SU-DHL-6 (cell line): ENCODE data around the gene INO80E.

Experiments used
- H2AFZ ChIP-seq: fragments of 200-600 bp; sonication (generic); 2 replicates; pipeline ENCODE4 v1.6.1; 2014; ENCODE audit warnings: low read depth, mild to moderate bottlenecking, moderate library complexity, mixed read lengths, antibody characterized with exemption, low read length; ENCODE audit not compliant: severe bottlenecking
- H3F3A ChIP-seq: fragments of 200-600 bp; shearing (Covaris generic); 2 replicates; pipeline ENCODE4 v1.6.0; 2016; ENCODE audit warnings: antibody characterized with exemption, mild to moderate bottlenecking; ENCODE audit not compliant: insufficient read depth
- H3K27ac ChIP-seq: fragments of 200-600 bp; sonication (generic); 2 replicates; pipeline ENCODE4 v1.5.1; 2016; ENCODE audit warnings: low read depth, mild to moderate bottlenecking, low read length, moderate library complexity, mixed read lengths
- H3K27me3 ChIP-seq: fragments of 200-600 bp; sonication (generic), shearing (Covaris generic); 2 replicates; pipeline ENCODE4 v1.6.0; 2014; ENCODE audit warnings: mild to moderate bottlenecking, low read length
- H3K36me3 ChIP-seq: fragments of 200-600 bp; sonication (generic); 2 replicates; pipeline ENCODE4 v1.6.1; 2014; ENCODE audit warnings: mild to moderate bottlenecking, low read length, mixed read lengths
- H3K4me2 ChIP-seq: fragments of 300-600, 200-600 bp; shearing (Covaris generic), sonication (generic); 2 replicates; pipeline ENCODE4 v1.6.0; 2014; ENCODE audit warnings: low read length, low read depth, mild to moderate bottlenecking; ENCODE audit not compliant: poor library complexity, severe bottlenecking
- H3K4me3 ChIP-seq: fragments of 200-600 bp; sonication (generic); 2 replicates; pipeline ENCODE4 v1.5.1; 2014; ENCODE audit warnings: antibody characterized with exemption, low read length, mild to moderate bottlenecking, mixed read lengths; ENCODE audit not compliant: insufficient read depth, poor library complexity, severe bottlenecking
- H3K79me2 ChIP-seq: fragments of 200-600 bp; sonication (generic); 2 replicates; pipeline ENCODE4 v1.6.1; 2014; ENCODE audit warnings: mild to moderate bottlenecking, low read length, moderate library complexity; ENCODE audit not compliant: insufficient read depth
- H3K9ac ChIP-seq: fragments of 200-600 bp; sonication (generic); 2 replicates; pipeline ENCODE4 v1.7.0; 2014; ENCODE audit warnings: mild to moderate bottlenecking, low read length
- H3K9me2 ChIP-seq: fragments of 200-600 bp; sonication (generic); replicated peaks from 2 replicates; pipeline ENCODE4 v1.6.1; 2014; ENCODE audit warnings: low read length; ENCODE audit not compliant: insufficient read depth
- H3K9me3 ChIP-seq: fragments of 200-600 bp; sonication (generic); 2 replicates; pipeline ENCODE4 v1.6.1; 2014; ENCODE audit warnings: low read length, mixed read lengths; ENCODE audit not compliant: insufficient read depth
- H4K20me1 ChIP-seq: fragments of 200-600 bp; sonication (generic); 2 replicates; pipeline ENCODE4 v1.6.1; 2014; ENCODE audit warnings: low read depth, mild to moderate bottlenecking, antibody characterized with exemption, low read length, moderate library complexity, mixed read lengths
- EZH2phosphoT487 ChIP-seq: fragments of 200-600 bp; sonication (generic), shearing (Covaris generic); conservative IDR thresholded peaks from 2 replicates; pipeline ENCODE4 v1.6.1; 2018; ENCODE audit warnings: mild to moderate bottlenecking, antibody characterized with exemption, low read length, moderate library complexity, mixed read lengths
- TF ChIP-seq, protein P1 (sequence below): fragments of 200-600 bp; sonication (generic); IDR thresholded peaks from one replicate; pipeline ENCODE4 v1.5.1; 2017; ENCODE audit warnings: antibody characterized with exemption, mild to moderate bottlenecking, low read length, moderate library complexity; ENCODE audit not compliant: insufficient read depth, poor library complexity, severe bottlenecking

INO80E gene

DNA sequence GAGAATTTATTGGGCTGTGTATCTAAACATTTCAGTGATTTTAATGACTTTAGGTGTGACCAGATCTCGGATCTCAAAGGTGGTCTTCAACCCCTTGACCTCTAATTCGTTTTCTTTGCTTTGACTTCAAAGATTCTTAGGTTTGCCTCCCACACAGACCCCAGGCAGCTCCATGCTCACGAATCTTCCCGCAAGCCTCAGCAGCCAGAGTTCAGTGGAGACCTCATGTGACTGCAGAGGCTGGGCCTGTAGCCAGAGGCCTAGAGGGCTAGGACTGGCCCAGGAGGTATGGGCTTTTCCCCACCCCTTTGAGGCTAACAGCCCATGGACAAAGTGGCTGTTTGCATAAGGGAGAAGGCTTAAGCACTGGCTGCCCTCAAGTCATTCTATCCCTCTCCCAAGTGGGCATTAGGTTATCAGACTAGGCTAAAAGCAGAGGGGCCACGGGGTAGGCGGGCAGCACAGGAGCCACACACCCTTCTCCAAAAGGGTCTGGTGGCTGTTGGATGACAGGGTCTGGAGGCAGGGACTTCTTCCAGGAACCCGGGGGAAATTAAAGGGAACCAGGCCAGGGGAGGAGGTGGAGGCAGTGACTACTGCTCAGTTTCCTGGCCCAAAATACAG lies 3.6 kb upstream of the INO80E start:
- no peak overlapping the region for H3K4me3 ChIP-seq
- TF ChIP-seq EZH2phosphoT487 = no peak
- TF ChIP-seq, protein P1, sequence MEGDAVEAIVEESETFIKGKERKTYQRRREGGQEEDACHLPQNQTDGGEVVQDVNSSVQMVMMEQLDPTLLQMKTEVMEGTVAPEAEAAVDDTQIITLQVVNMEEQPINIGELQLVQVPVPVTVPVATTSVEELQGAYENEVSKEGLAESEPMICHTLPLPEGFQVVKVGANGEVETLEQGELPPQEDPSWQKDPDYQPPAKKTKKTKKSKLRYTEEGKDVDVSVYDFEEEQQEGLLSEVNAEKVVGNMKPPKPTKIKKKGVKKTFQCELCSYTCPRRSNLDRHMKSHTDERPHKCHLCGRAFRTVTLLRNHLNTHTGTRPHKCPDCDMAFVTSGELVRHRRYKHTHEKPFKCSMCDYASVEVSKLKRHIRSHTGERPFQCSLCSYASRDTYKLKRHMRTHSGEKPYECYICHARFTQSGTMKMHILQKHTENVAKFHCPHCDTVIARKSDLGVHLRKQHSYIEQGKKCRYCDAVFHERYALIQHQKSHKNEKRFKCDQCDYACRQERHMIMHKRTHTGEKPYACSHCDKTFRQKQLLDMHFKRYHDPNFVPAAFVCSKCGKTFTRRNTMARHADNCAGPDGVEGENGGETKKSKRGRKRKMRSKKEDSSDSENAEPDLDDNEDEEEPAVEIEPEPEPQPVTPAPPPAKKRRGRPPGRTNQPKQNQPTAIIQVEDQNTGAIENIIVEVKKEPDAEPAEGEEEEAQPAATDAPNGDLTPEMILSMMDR = no peak
- H3K9me2 ChIP-seq = no peaks in the 10 kb centered on the region
- no peaks in the 10 kb centered on the region for H3K9me3 ChIP-seq
- no peak overlapping the region for H2AFZ ChIP-seq
- no peaks in the 10 kb centered on the region for H3K36me3 ChIP-seq
- no peaks in the 10 kb centered on the region for H4K20me1 ChIP-seq
- H3F3A ChIP-seq = peaks cover 10% of the 10 kb centered on the region; the same call in 1 of the 2 replicates
- H3K79me2 ChIP-seq = peaks cover 11% of the 10 kb centered on the region
- H3K27me3 ChIP-seq = no peaks in the 10 kb centered on the region
- no peak overlapping the region for H3K27ac ChIP-seq
- no peak overlapping the region for H3K9ac ChIP-seq
- H3K4me2 ChIP-seq = no peak overlapping the region

DNA sequence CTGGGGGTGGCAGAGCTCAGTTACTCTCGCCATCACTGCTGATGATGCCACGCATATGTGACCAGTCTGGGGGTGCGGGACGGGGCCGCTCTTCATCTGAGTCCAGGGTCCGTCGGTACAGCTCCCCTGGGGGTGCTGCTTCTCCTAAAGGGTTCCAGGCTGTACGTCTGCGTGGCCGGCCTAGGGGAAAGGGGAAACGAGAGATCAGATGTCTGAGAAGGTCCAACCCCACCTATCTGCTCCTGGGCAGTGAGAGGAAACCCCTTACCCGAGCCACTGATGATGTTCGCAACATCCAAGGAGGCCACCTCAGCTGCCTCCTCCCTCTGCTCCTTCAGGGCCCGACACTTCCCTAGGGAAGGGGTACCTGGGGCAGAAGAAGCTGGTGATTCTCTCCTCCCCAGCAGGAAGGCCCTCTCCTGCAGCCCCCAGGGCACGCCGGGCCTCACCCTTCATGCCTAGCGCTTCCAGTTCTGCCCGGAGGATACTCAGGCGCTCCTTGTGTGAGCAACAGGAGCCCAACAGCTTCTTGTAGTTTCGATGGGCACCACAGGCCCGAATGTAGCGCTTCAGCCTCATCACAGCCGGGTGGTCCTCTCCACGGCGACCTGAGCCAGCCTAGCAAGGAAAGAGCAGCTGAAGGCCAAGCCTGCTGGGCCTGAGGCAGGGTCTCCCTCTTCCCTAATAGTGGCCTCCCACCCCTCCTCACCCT lies 2.7 kb upstream of the INO80E start:
- Histone ChIP-seq H3K79me2 (peaks cover 11% of the 10 kb centered on the region), H3K36me3 (no peaks in the 10 kb centered on the region), H3F3A (peaks cover 10% of the 10 kb centered on the region; the same call in 1 of the 2 replicates), H3K9me2 (no peaks in the 10 kb centered on the region), H4K20me1 (no peaks in the 10 kb centered on the region), H3K4me2 (no peak overlapping the region), H3K4me3 (no peak overlapping the region), H3K9me3 (no peaks in the 10 kb centered on the region), H3K27me3 (no peaks in the 10 kb centered on the region), H3K9ac (no peak overlapping the region), H3K27ac (no peak overlapping the region), H2AFZ (no peak overlapping the region)
- TF ChIP-seq, protein P1 = no peak
- TF ChIP-seq EZH2phosphoT487 = no peak

DNA sequence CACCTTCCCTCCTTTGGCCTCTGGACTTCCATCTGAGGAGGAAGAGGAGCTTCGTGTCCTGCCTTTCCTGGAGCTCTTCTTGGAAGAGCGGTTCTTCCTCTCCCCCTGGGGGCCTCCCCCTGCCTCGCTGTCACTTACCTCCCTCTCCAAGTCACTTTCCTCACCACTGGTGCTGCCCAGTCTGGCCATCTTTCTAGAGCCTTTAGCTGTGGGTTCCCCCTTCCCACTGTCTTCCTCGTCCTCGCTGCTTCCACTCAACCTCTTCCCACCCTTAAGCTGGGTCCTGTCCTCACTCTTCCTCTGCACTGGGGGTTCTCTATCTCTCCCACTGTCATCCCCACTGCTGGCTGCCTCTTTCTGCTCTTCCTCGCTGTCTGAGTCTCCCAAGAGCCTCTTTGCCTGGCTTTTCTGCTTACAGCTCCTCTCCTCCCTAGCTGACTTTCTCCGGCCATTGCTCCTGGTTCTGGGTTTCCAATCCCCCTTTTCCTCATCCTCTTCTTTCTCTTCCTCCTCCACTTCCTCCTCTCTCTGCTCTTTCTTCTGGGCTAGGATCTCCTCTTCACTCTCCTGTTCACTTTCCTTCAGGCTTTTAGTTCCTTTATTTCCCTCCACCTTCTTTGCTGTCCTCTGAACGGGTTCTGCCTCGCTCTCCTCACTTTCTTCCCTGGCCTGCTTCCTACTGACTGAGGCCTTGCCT lies 2.0 kb upstream of the INO80E start:
- Histone ChIP-seq H3K4me2 (peak overlapping the region; percentile 89), H2AFZ (no peak overlapping the region), H3K9me2 (no peaks in the 10 kb centered on the region), H3K27me3 (no peaks in the 10 kb centered on the region), H3F3A (peaks cover 10% of the 10 kb centered on the region; the same call in 1 of the 2 replicates), H3K9ac (peak overlapping the region; percentile 89), H4K20me1 (no peaks in the 10 kb centered on the region), H3K79me2 (peaks cover 11% of the 10 kb centered on the region), H3K36me3 (no peaks in the 10 kb centered on the region), H3K9me3 (no peaks in the 10 kb centered on the region), H3K4me3 (no peak overlapping the region), H3K27ac (peak overlapping the region; percentile 93)
- TF ChIP-seq, protein P1 = no peak
- TF ChIP-seq EZH2phosphoT487 = no peak
